HS-5 (cell line): Measurements from ENCODE around the gene POC5.
A peak's percentile ranks its signal among the peaks of the same experiment; 100 is the strongest.

Experiments
- DNase-seq: peaks from one replicate; pipeline ENCODE4 v3.0.0-alpha.2; 2012; ENCODE audit warnings: low read depth

POC5 gene

DNA sequence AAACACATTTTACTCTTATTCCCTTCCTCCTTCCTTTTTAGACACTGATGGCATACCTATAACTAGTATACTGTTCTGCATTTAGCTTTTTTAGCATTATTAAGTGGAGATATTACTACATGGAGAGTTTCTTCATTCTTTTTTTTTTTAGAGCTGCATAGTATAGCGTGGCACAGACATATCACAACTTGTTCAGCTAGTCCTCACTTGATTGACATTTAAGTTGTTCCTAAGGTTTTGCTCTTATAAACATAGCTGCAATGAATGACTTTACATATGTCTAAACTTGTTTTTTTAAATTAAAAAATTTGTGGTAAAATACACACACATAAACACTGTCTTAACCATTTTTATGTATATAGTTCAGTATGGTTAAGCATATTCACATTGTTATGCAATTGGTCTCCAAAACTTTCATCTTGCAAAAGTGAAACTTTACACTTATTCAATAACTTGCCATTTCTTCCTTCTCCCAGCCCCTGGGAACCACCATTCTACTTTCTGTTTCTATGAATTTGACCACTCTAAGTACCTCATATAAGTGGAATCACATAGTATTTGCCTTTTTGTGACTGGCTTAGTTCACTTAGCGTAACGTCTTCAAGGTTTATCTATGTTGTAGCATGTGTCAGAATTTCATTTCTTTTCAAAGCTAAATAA is 57.3 kb downstream of the POC5 start:
- no peak for DNase-seq

GRCh38 chr5:75656311-75657003 is 60.8 kb downstream of the POC5 start:
- DNase-seq = peak; percentile 8

GRCh38 chr5:75654693-75655295 is 62.4 kb downstream of the POC5 start:
- no peak for DNase-seq

DNA sequence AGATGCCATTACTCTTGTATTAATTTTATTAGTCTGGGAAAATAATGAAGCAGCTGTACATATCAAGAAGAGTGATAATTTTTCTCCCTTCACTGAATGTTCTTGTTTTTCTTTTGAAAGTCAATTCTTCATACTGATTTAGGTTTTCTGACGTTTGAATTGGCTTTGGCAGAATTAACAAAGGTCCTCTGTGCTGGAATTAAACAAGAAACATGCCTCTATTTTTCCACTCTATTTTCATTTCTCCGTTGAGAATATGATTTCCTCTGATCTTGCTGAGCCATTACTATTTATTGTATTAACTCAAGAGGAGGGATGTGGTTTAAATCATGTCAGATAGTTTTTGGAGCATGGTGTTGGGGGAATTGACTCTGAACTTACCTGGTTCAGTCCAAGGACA is 63.7 kb downstream of the POC5 start:
- DNase-seq = no peak

- no peak for DNase-seq
These were observed 65.5 kb downstream of the POC5 start for GRCh38 chr5:75651575-75652238.

DNA sequence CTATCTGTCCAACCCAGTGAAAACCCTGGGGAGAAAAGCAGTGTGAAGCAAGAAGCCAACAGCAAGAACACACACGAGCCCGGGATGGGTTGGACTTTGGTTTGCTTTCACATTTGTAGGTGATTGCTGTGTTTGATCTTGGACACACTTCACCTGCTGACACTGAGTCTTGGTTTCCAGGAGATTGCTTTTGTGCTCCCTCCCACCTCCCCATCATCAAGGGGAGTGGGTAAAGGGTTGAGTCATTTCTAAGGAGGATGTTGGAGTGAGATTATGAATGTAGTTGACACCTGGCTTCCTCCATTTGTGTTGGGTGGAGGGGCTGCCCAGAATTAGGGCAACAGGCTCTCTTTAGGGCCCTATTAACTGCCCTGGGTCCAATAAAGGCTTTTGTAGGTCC is 68.5 kb downstream of the POC5 start:
- DNase-seq = no peak

DNA sequence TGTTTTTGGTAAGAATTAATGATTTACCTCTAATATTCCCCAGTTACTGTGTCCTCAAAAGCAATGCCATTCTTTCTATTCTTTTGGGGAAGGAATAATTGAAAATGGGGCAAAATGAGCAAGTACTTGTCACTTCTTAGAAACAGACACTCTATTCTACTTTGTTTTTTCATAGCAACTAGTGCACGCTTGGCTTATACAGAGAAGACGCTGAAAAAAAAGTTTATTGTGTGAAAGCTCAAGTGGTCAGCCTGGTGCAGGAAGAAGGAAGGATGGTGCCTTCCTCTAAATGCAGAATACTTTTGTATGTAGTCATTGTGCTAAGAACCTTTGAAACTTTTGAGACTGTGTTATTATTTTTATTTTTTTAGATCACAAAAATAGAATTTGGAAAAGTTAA is 76.4 kb downstream of the POC5 start:
- DNase-seq = no peak

DNA sequence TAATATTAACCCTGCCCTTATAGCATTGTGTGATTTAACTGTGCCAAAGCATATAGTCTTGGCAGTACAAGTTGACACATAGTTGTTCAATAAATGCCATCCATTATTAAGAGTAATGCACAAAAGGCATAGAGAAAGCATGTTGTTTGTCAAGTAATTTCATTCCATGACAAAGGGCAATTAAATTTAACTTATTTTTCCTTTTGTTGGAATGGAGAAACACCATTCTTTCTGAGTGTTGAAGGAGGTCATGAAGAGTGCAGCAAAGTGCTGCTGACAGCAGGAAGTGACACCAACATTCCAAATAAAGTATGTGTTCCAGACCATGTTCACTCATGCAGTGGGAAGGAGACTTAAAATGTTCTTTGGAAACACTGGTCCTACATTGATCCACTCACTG is 76.8 kb downstream of the POC5 start:
- peak; percentile 61 for DNase-seq

- no peak for DNase-seq
These were observed 77.5 kb downstream of the POC5 start for GRCh38 chr5:75639535-75640311.

GRCh38 chr5:75637949-75638348 is 79.3 kb downstream of the POC5 start:
- no peak for DNase-seq

DNA sequence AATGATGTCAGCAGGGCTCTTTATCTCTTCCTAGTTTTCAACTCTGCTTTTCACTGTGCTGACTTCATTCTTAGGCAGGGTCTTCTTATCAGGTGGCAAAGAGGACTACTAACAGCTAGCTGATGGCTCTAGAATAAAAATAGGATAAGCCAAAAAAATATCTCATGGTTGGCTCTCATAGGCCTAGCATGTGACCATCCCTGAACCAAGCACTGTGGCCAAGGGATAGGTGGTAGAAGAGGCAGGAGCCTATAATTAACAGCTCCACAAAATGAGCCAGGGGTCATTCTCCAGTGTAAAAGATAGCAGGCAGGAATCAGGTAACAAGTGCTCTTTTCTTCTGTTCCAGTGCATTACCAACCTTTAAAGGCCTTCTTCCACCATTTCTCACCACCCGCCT is 84.9 kb downstream of the POC5 start:
- DNase-seq = no peak

- DNase-seq = no peak
These were observed 86.4 kb downstream of the POC5 start for GRCh38 chr5:75630875-75631274.

- DNase-seq = no peak
These were observed 89.4 kb downstream of the POC5 start for GRCh38 chr5:75627801-75628200.

DNA sequence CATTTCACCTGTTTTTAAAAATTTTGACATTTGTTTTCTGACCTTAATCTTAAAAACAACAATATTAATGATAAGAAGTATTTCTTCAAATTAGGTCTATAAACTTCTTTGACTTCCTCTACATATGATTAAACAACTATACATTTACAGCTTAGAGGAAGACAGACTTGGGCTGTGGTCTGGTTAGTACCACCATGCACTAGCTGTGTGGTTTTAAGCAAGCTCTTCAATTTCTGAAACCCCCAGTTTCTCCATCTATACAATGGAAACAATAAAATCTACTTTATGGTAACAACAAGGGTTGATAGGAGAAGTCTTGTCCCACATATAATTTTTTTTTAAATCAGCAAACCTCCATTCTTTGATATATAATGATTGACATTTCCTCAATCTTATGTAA is 90.3 kb downstream of the POC5 start:
- no peak for DNase-seq
